Gastrocnemius medialis (tissue), 4 donors: ENCODE results near the gene CALD1. TPM values are rescaled to one million over a fixed set of nuclear protein-coding genes. Genes with fewer than 3 reads are reported as not detected.

Experiments used
- ATAC-seq, 2 donors: fragments of 150-250 bp; one replicate each; pipeline ENCODE4 v1.9.1; 2016
- DNase-seq, 2 donors: peaks; one replicate each; pipeline ENCODE4 v3.0.0-alpha.2; 2019
- H3K27ac ChIP-seq, 4 donors: fragments of 200-600 bp; sonication (generic); 1 replicate in 1 of 4; 2 replicates in 3 of 4; pipeline ENCODE4 v1.5.1; 2016 to 2018; ENCODE audit warnings: mild to moderate bottlenecking in 2 of 4, moderate library complexity in 1 of 4
- H3K27me3 ChIP-seq, 3 donors: fragments of 200-600 bp; sonication (generic) in 2 of 3; 1 replicate in 1 of 3; 2 replicates in 2 of 3; pipeline versions ENCODE4 v1.5.1 to v1.6.0; 2016 to 2019; ENCODE audit warnings: mild to moderate bottlenecking in 1 of 3, moderate library complexity in 1 of 3
- H3K36me3 ChIP-seq, 2 donors: fragments of 200-600 bp; sonication (generic) in 1 of 2; one replicate each; pipeline ENCODE4 v1.5.1; 2017 to 2018
- H3K4me1 ChIP-seq, 2 donors: fragments of 200-600 bp; sonication (generic) in 1 of 2; one replicate each; pipeline ENCODE4 v1.5.1; 2016 to 2017; ENCODE audit warnings: mild to moderate bottlenecking in 2 of 2
- H3K4me3 ChIP-seq, 4 donors: fragments of 200-600 bp; sonication (generic) in 3 of 4; 1 replicate in 1 of 4; 2 replicates in 3 of 4; pipeline ENCODE4 v1.5.1; 2016 to 2019; ENCODE audit warnings: mild to moderate bottlenecking in 2 of 4
- H3K9me3 ChIP-seq, 3 donors: fragments of 200-600 bp; sonication (generic) in 2 of 3; 1 replicate in 1 of 3; 2 replicates in 2 of 3; pipeline ENCODE4 v1.5.1; 2016 to 2019
- POLR2A ChIP-seq, 2 donors: fragments of 450-650 bp; IDR thresholded peaks; one replicate each; pipeline ENCODE4 v1.6.1; 2017; ENCODE audit warnings: antibody characterized with exemption in 2 of 2, mild to moderate bottlenecking in 2 of 2, moderate library complexity in 2 of 2
- in situ Hi-C, 4 donors: fragments of 200-750 bp; cut with MboI; loops; one replicate each; pipeline versions ENCODE4 v1.15.0 to v1.8.0; 2017; ENCODE audit warnings: low sequenced_read_pairs in 4 of 4
- intact Hi-C: fragments of 100-400 bp; cut with DNase I; formaldehyde crosslinking; loops from one replicate; pipeline ENCODE4 v1.15.1; 2023; ENCODE audit warnings: low total_unique reads
- total RNA-seq, 4 donors: library from RNA; depleted of rRNA; stranded (reverse); fragments of >200 nt; gene quantifications; one replicate each; pipeline versions ENCODE4 v1.1.0 to v1.2.3, GENCODE V29; 2016
- TF ChIP-seq, protein P1 (sequence below), 5 experiments: fragments of 450-650 bp in 3 of 5; fragments of 200-600 bp in 2 of 5; sonication (generic) in 2 of 5; IDR thresholded peaks in 4 of 5; conservative IDR thresholded peaks in 1 of 5; 1 replicate in 4 of 5; 2 replicates in 1 of 5; pipeline ENCODE4 v1.5.1; 2016 to 2019; ENCODE audit warnings: antibody characterized with exemption in 5 of 5, mild to moderate bottlenecking in 3 of 5, moderate library complexity in 3 of 5

CALD1 gene
- total RNA-seq, 4 donors from 2014 or later = 25.9 to 43.2 (median 32.3) TPM

DNA sequence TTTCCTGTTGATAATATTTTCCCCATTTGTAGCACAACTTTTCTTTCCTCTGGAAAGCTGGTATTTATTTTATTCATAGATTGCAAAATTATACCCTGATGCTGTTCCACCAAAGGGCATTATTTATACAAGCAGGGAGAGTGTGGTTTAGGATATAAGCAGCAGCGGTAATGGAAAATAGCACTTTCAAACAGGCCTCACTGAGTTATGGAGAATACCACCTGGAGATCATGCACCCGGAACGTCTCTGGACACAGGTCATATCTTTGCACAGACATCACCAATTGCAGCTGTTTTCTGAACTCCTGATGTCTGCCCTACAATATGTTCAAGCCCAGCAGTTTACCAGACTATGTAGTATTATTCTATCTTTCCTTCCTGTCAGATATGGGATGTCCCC is 2.0 kb upstream of the CALD1 start:
- intact Hi-C loops = no loop called here
- peaks cover 0 to 19% of the 10 kb centered on the region in 2 donors for H3K4me1 ChIP-seq

DNA sequence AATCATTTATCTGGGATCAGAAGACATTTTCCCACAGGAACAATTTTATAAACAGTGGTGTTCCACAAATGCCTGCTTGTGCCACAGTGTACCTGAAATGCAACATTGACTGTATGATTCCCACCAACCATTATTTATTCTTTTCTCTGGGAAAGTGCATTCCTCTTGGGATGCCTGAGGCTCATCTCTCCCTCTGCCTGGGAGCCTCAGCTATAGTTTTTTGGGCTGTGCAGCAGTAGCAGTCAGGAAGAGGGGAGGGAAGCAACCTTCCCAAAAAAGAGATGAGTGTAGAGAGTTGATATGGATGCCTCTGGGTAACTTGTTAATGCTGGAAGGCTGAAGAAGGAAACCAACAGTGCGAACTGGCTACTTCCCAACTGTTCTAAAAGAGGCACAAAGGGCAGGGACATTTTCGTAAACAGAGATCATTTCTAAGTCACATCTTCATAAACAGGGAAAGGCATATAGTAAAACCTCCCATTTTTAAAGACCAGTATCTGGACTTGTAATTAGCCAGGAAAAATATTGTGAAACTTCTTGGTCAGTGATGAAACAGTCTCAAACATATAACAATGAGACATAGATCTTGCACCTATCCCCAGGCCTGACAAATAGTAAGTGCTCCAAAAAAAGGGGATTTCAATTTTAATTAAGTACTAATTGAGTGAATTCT is 1.4 kb upstream of the CALD1 start:
- H3K27me3 ChIP-seq = no peaks in the 10 kb centered on the region
- H3K4me3 ChIP-seq = peak overlapping the region in 1 of 4 donors; percentile 48
- H3K36me3 ChIP-seq = no peaks in the 10 kb centered on the region
- ATAC-seq (no peak), DNase-seq (no peak)
- TF ChIP-seq, protein P1, sequence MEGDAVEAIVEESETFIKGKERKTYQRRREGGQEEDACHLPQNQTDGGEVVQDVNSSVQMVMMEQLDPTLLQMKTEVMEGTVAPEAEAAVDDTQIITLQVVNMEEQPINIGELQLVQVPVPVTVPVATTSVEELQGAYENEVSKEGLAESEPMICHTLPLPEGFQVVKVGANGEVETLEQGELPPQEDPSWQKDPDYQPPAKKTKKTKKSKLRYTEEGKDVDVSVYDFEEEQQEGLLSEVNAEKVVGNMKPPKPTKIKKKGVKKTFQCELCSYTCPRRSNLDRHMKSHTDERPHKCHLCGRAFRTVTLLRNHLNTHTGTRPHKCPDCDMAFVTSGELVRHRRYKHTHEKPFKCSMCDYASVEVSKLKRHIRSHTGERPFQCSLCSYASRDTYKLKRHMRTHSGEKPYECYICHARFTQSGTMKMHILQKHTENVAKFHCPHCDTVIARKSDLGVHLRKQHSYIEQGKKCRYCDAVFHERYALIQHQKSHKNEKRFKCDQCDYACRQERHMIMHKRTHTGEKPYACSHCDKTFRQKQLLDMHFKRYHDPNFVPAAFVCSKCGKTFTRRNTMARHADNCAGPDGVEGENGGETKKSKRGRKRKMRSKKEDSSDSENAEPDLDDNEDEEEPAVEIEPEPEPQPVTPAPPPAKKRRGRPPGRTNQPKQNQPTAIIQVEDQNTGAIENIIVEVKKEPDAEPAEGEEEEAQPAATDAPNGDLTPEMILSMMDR (IDR thresholded peaks at IDR 0.05 in 4 of 5, conservative IDR thresholded peaks at IDR 0.05 in 1 of 5) = no peak
- TF ChIP-seq POLR2A (IDR thresholded peaks at IDR 0.05) = no peak
- peaks cover 0 to 19% of the 10 kb centered on the region in 2 donors for H3K4me1 ChIP-seq
- intact Hi-C loops = no loop called here
- no peaks in the 10 kb centered on the region for H3K9me3 ChIP-seq
- peak overlapping the region; percentile 74 to 78 (median 76) for H3K27ac ChIP-seq
- in situ Hi-C loops = no loop called here

More for the DNA sequence above, 2.0 kb upstream of the CALD1 start:
- no peaks in the 10 kb centered on the region for H3K27me3 ChIP-seq
- H3K27ac ChIP-seq = peak overlapping the region in 3 of 4 donors; percentile 74 to 78 (median 76)
- no peak overlapping the region for H3K4me3 ChIP-seq
- DNase-seq (no peak), ATAC-seq (no peak)
- TF ChIP-seq POLR2A (IDR thresholded peaks at IDR 0.05) = no peak
- TF ChIP-seq, protein P1 (IDR thresholded peaks at IDR 0.05 in 4 of 5, conservative IDR thresholded peaks at IDR 0.05 in 1 of 5) = no peak
- H3K9me3 ChIP-seq = no peaks in the 10 kb centered on the region
- in situ Hi-C loops = no loop called here
- no peaks in the 10 kb centered on the region for H3K36me3 ChIP-seq

DNA sequence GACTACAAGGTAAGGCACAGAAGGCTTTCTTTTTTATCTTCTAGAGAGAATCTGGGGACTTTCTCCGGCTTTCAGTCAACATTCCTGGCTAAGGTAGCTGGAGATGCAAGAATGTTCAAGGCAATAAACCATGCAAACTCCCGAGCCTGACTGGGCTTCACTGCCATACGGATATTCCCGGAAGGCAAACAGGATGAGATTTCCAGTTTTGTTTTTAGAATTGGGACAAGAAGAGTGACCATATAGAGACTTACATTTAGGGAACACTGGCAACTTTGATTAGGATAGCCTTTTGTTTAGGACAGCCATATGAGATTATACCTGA is 269 bp downstream of the CALD1 start:
- intact Hi-C loops = no loop called here
- H3K9me3 ChIP-seq = no peaks in the 10 kb centered on the region
- no peaks in the 10 kb centered on the region for H3K36me3 ChIP-seq
- in situ Hi-C loops = no loop called here
- peaks cover 0 to 19% of the 10 kb centered on the region in 2 donors for H3K4me1 ChIP-seq
- H3K4me3 ChIP-seq = peak overlapping the region; percentile 40 to 60 (median 50)
- no peak for ATAC-seq
- DNase-seq = no peak
- H3K27me3 ChIP-seq = no peaks in the 10 kb centered on the region
- H3K27ac ChIP-seq = peak overlapping the region; percentile 74 to 78 (median 76)
- no peak for TF ChIP-seq POLR2A (IDR thresholded peaks at IDR 0.05)
- TF ChIP-seq, protein P1 (IDR thresholded peaks at IDR 0.05 in 4 of 5, conservative IDR thresholded peaks at IDR 0.05 in 1 of 5) = no peak

DNA sequence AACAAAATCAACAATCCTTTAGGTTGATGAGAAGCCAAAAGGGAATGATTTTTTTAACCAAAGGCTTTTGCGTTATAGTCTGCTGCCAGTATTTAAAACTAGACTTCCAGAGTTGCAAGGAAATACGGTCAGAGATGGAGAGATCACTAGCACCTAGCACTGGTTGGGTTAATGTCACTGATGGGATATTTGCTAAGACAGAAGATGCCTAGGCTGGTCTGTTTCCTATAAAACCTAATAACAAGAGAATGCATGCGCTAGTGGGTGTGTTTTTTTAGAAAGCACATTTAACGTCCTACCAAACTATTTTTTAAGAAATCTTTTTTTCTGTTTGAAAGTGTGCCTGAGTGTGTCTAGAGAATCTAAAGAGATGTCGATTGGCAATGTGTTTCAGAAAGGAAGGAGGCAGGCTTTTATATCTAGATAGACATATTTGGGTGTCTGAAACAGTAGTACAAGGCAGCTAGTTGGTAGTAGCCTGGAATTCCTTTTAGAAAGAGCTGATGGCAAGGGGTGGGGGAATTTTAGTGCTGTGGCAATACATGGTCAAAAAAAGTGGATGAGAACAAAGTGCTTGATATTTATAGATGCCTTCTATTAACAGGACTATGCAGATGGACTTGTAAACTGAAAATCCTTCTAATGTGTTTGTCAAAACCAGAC is 863 bp downstream of the CALD1 start:
- H3K4me3 ChIP-seq = peak overlapping the region; percentile 40 to 60 (median 50)
- H3K4me1 ChIP-seq = peaks cover 0 to 19% of the 10 kb centered on the region in 2 donors
- ATAC-seq = no peak
- in situ Hi-C loops = no loop called here
- no peaks in the 10 kb centered on the region for H3K36me3 ChIP-seq
- TF ChIP-seq, protein P1 (IDR thresholded peaks at IDR 0.05 in 4 of 5, conservative IDR thresholded peaks at IDR 0.05 in 1 of 5) = no peak
- no peak for TF ChIP-seq POLR2A (IDR thresholded peaks at IDR 0.05)
- no peak for DNase-seq
- peak overlapping the region; percentile 74 to 78 (median 76) for H3K27ac ChIP-seq
- no peaks in the 10 kb centered on the region for H3K9me3 ChIP-seq
- intact Hi-C loops = no loop called here
- no peaks in the 10 kb centered on the region for H3K27me3 ChIP-seq
